ENCODE measurements around the gene HS3ST3A1. TPM values are rescaled to one million over a fixed set of nuclear protein-coding genes. Genes with fewer than 3 reads are reported as not detected.

Gene HS3ST3A1
- total RNA-seq, 1 donor from 2014 or later = 7.5 TPM

DNA sequence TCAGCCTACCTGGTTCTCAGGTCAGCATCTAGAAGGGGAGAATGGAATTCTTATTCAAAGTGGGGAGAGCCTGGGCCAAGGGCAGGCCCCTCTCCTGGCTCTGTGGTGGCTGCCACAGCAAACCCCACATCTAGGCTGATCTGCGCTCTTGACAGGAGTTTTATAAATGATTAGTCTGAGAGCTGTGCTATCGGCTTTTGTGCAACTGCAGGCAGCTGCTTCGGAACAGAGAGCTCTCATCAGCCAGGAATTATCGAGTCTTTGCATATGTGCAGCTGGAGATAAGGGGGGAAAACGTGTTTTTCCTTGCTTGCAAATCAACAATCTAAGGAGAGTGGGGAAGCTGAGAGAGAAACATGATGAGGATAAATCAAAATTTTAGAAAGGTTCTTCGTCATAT lies 91.7 kb downstream of the HS3ST3A1 start:
- no peaks in the 10 kb centered on the region for H3K9me3 Mint-ChIP-seq (ENCODE audit: unreplicated experiment)
- DNase-seq (ENCODE audit: extremely low spot score, unreplicated experiment) = no peak
- TF ChIP-seq, protein P1, sequence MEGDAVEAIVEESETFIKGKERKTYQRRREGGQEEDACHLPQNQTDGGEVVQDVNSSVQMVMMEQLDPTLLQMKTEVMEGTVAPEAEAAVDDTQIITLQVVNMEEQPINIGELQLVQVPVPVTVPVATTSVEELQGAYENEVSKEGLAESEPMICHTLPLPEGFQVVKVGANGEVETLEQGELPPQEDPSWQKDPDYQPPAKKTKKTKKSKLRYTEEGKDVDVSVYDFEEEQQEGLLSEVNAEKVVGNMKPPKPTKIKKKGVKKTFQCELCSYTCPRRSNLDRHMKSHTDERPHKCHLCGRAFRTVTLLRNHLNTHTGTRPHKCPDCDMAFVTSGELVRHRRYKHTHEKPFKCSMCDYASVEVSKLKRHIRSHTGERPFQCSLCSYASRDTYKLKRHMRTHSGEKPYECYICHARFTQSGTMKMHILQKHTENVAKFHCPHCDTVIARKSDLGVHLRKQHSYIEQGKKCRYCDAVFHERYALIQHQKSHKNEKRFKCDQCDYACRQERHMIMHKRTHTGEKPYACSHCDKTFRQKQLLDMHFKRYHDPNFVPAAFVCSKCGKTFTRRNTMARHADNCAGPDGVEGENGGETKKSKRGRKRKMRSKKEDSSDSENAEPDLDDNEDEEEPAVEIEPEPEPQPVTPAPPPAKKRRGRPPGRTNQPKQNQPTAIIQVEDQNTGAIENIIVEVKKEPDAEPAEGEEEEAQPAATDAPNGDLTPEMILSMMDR (IDR thresholded peaks at IDR 0.05) = no peak
- H3K27ac Mint-ChIP-seq (ENCODE audit: unreplicated experiment) = no peak overlapping the region
- no peaks in the 10 kb centered on the region for H3K27me3 Mint-ChIP-seq (ENCODE audit: unreplicated experiment)
- H3K4me1 Mint-ChIP-seq (ENCODE audit: unreplicated experiment) = peaks cover 11% of the 10 kb centered on the region
- H3K4me3 Mint-ChIP-seq (ENCODE audit: unreplicated experiment) = no peak overlapping the region
- H3K36me3 Mint-ChIP-seq (ENCODE audit: unreplicated experiment) = no peaks in the 10 kb centered on the region

DNA sequence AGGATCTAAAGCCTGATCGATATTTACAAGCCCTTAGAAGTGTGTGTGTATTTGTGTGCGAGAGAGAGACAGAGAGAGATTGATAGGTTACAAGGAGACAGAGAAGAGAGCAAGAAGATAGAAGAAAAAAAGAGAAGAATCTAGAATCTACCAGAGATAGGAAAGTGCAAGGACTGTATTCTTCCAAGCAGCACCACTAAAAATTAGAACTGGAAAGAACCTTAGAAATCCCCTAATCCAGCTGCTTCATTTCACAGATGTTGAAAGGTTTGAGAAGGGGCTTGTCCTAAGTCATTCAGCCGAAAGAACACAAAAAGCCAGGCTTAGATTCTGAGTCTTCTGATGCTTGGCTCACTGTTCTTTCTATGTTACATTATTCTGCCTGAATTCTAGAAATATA lies 92.2 kb downstream of the HS3ST3A1 start:
- Mint-ChIP-seq H3K36me3 (ENCODE audit: unreplicated experiment) (no peaks in the 10 kb centered on the region), H3K27ac (ENCODE audit: unreplicated experiment) (no peak overlapping the region), H3K9me3 (ENCODE audit: unreplicated experiment) (no peaks in the 10 kb centered on the region), H3K4me3 (ENCODE audit: unreplicated experiment) (no peak overlapping the region), H3K4me1 (ENCODE audit: unreplicated experiment) (peaks cover 11% of the 10 kb centered on the region), H3K27me3 (ENCODE audit: unreplicated experiment) (no peaks in the 10 kb centered on the region)
- DNase-seq (ENCODE audit: extremely low spot score, unreplicated experiment) = no peak
- TF ChIP-seq, protein P1 (IDR thresholded peaks at IDR 0.05) = no peak

DNA sequence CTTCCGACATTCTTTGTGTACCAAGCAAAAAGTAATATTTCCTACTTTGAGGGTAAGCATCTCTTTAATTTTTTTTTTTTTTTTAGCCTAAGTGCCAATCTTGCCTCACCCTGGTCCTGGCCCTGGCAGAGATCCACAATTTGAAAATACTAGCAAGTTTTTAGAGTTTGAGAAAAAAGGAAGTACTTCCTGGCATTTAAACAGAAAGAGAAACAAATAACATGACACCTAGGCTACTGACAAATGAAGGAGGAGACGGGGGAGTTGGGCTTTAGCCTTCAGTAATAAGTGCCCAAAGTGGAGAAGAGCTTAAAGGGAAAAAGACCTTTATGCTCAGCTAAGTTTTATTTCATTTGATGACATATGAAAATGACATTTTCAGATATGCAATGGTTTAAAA lies 92.8 kb downstream of the HS3ST3A1 start:
- Mint-ChIP-seq H3K36me3 (ENCODE audit: unreplicated experiment) (no peaks in the 10 kb centered on the region), H3K4me1 (ENCODE audit: unreplicated experiment) (peaks cover 11% of the 10 kb centered on the region), H3K9me3 (ENCODE audit: unreplicated experiment) (no peaks in the 10 kb centered on the region), H3K27me3 (ENCODE audit: unreplicated experiment) (no peaks in the 10 kb centered on the region), H3K4me3 (ENCODE audit: unreplicated experiment) (no peak overlapping the region), H3K27ac (ENCODE audit: unreplicated experiment) (no peak overlapping the region)
- TF ChIP-seq, protein P1 (IDR thresholded peaks at IDR 0.05) = no peak
- DNase-seq (ENCODE audit: extremely low spot score, unreplicated experiment) = no peak

DNA sequence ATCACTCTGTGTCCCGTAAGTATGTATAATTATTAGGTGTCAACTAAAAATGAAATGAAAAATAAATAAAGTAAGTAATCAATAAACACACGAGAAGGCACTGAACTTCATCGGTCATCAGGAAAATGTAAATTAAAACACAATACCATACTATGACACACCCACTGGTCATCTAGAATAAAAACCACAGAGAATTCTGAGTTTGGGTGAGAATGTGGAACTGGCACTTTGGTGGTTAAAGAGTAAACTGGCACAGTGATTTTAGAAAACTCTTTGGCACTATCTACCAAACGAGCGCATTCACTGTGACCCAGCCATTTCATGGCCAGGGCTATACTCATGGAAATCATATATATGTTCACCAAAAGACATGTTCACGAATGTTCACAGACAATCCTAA lies 98.2 kb downstream of the HS3ST3A1 start:
- no peak for DNase-seq (ENCODE audit: extremely low spot score, unreplicated experiment)
- H3K9me3 Mint-ChIP-seq (ENCODE audit: unreplicated experiment) = no peaks in the 10 kb centered on the region
- H3K4me1 Mint-ChIP-seq (ENCODE audit: unreplicated experiment) = no peaks in the 10 kb centered on the region
- no peak overlapping the region for H3K4me3 Mint-ChIP-seq (ENCODE audit: unreplicated experiment)
- H3K36me3 Mint-ChIP-seq (ENCODE audit: unreplicated experiment) = no peaks in the 10 kb centered on the region
- no peak overlapping the region for H3K27ac Mint-ChIP-seq (ENCODE audit: unreplicated experiment)
- H3K27me3 Mint-ChIP-seq (ENCODE audit: unreplicated experiment) = no peaks in the 10 kb centered on the region
- TF ChIP-seq, protein P1 (IDR thresholded peaks at IDR 0.05) = no peak

DNA sequence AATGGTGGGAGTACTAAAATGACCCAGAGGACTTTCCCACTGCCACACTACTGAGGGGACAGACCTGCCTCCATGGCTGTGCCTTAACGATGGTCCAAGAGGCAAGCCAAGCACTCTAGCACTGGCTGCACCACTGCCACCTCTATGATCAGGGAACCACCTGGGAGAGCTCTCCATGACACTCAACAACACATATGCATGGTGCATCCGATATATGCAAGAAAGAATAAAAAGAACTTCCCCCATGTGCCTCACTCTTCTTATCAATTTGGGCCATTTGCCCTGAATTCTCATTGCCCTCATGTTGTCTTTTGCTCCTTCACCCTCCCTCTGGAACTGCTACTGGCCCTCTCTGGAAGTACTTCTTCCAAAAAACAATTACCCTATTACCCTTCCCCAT lies 99.5 kb downstream of the HS3ST3A1 start:
- Mint-ChIP-seq H3K4me3 (ENCODE audit: unreplicated experiment) (no peak overlapping the region), H3K27me3 (ENCODE audit: unreplicated experiment) (no peaks in the 10 kb centered on the region), H3K27ac (ENCODE audit: unreplicated experiment) (no peak overlapping the region), H3K4me1 (ENCODE audit: unreplicated experiment) (no peaks in the 10 kb centered on the region), H3K36me3 (ENCODE audit: unreplicated experiment) (no peaks in the 10 kb centered on the region), H3K9me3 (ENCODE audit: unreplicated experiment) (no peaks in the 10 kb centered on the region)
- no peak for DNase-seq (ENCODE audit: extremely low spot score, unreplicated experiment)
- TF ChIP-seq, protein P1 (IDR thresholded peaks at IDR 0.05) = no peak

All from osteocyte (in vitro differentiated cells).